ENCODE results near the gene PNLIP.

PNLIP gene

GRCh38 chr10:116548301-116548700 lies 2.6 kb downstream of the PNLIP start:
- no peak overlapping the region for H3K4me3 Mint-ChIP-seq
- DNase-seq (ENCODE audit: low spot score) = no peak

GRCh38 chr10:116553378-116553980 lies 7.7 kb downstream of the PNLIP start:
- no peaks in the 10 kb centered on the region for H3K27me3 Mint-ChIP-seq (ENCODE audit: low read depth)
- H3K4me3 Mint-ChIP-seq = no peak overlapping the region
- H3K9me3 Mint-ChIP-seq = no peaks in the 10 kb centered on the region
- no peaks in the 10 kb centered on the region for H3K4me1 Mint-ChIP-seq (ENCODE audit: low read depth)
- DNase-seq (ENCODE audit: low spot score) = no peak
- no peak overlapping the region for H3K27ac Mint-ChIP-seq
- H3K36me3 Mint-ChIP-seq (ENCODE audit: low read depth) = no peaks in the 10 kb centered on the region

More at GRCh38 chr10:116548301-116548700, 2.6 kb downstream of the PNLIP start:
- no peaks in the 10 kb centered on the region for H3K9me3 Mint-ChIP-seq
- H3K36me3 Mint-ChIP-seq (ENCODE audit: low read depth) = no peaks in the 10 kb centered on the region
- no peaks in the 10 kb centered on the region for H3K4me1 Mint-ChIP-seq (ENCODE audit: low read depth)
- no peak overlapping the region for H3K27ac Mint-ChIP-seq
- H3K27me3 Mint-ChIP-seq (ENCODE audit: low read depth) = no peaks in the 10 kb centered on the region

- no peaks in the 10 kb centered on the region for H3K4me1 Mint-ChIP-seq (ENCODE audit: low read depth)
- DNase-seq (ENCODE audit: low spot score) = no peak
- no peaks in the 10 kb centered on the region for H3K9me3 Mint-ChIP-seq
- no peak overlapping the region for H3K4me3 Mint-ChIP-seq
- H3K27ac Mint-ChIP-seq = no peak overlapping the region
- H3K27me3 Mint-ChIP-seq (ENCODE audit: low read depth) = no peaks in the 10 kb centered on the region
- H3K36me3 Mint-ChIP-seq (ENCODE audit: low read depth) = no peaks in the 10 kb centered on the region
Observed at GRCh38 chr10:116554628-116555027, 8.9 kb downstream of the PNLIP start.

- H3K4me3 Mint-ChIP-seq = no peak overlapping the region
- no peaks in the 10 kb centered on the region for H3K36me3 Mint-ChIP-seq (ENCODE audit: low read depth)
- no peaks in the 10 kb centered on the region for H3K4me1 Mint-ChIP-seq (ENCODE audit: low read depth)
- no peak for DNase-seq (ENCODE audit: low spot score)
- no peak overlapping the region for H3K27ac Mint-ChIP-seq
- no peaks in the 10 kb centered on the region for H3K9me3 Mint-ChIP-seq
- H3K27me3 Mint-ChIP-seq (ENCODE audit: low read depth) = no peaks in the 10 kb centered on the region
Observed at GRCh38 chr10:116555880-116556279, 10.1 kb downstream of the PNLIP start.

- H3K4me1 Mint-ChIP-seq (ENCODE audit: low read depth) = no peaks in the 10 kb centered on the region
- no peak overlapping the region for H3K4me3 Mint-ChIP-seq
- H3K36me3 Mint-ChIP-seq (ENCODE audit: low read depth) = no peaks in the 10 kb centered on the region
- no peaks in the 10 kb centered on the region for H3K27me3 Mint-ChIP-seq (ENCODE audit: low read depth)
- H3K27ac Mint-ChIP-seq = no peak overlapping the region
- DNase-seq (ENCODE audit: low spot score) = no peak
- H3K9me3 Mint-ChIP-seq = no peaks in the 10 kb centered on the region
Observed at GRCh38 chr10:116557305-116557880, 11.7 kb downstream of the PNLIP start.

GRCh38 chr10:116565534-116565933 lies 19.8 kb downstream of the PNLIP start:
- Mint-ChIP-seq H3K27ac (no peak overlapping the region), H3K27me3 (ENCODE audit: low read depth) (no peaks in the 10 kb centered on the region)

GRCh38 chr10:116566932-116567331 lies 21.2 kb downstream of the PNLIP start:
- no peaks in the 10 kb centered on the region for H3K9me3 Mint-ChIP-seq
- no peaks in the 10 kb centered on the region for H3K4me1 Mint-ChIP-seq (ENCODE audit: low read depth)
- no peak overlapping the region for H3K4me3 Mint-ChIP-seq
- H3K27me3 Mint-ChIP-seq (ENCODE audit: low read depth) = no peaks in the 10 kb centered on the region
- no peak overlapping the region for H3K27ac Mint-ChIP-seq
- H3K36me3 Mint-ChIP-seq (ENCODE audit: low read depth) = no peaks in the 10 kb centered on the region
- DNase-seq (ENCODE audit: low spot score) = no peak

More at GRCh38 chr10:116565534-116565933, 19.8 kb downstream of the PNLIP start:
- no peak for DNase-seq (ENCODE audit: low spot score)
- no peak overlapping the region for H3K4me3 Mint-ChIP-seq
- no peaks in the 10 kb centered on the region for H3K4me1 Mint-ChIP-seq (ENCODE audit: low read depth)
- H3K36me3 Mint-ChIP-seq (ENCODE audit: low read depth) = no peaks in the 10 kb centered on the region
- H3K9me3 Mint-ChIP-seq = no peaks in the 10 kb centered on the region

- H3K4me3 Mint-ChIP-seq = no peak overlapping the region
- H3K36me3 Mint-ChIP-seq (ENCODE audit: low read depth) = no peaks in the 10 kb centered on the region
- H3K9me3 Mint-ChIP-seq = no peaks in the 10 kb centered on the region
- no peaks in the 10 kb centered on the region for H3K27me3 Mint-ChIP-seq (ENCODE audit: low read depth)
- DNase-seq (ENCODE audit: low spot score) = no peak
- H3K27ac Mint-ChIP-seq = no peak overlapping the region
- no peaks in the 10 kb centered on the region for H3K4me1 Mint-ChIP-seq (ENCODE audit: low read depth)
Observed at GRCh38 chr10:116567335-116567734, 21.6 kb downstream of the PNLIP start.

GRCh38 chr10:116574797-116575196 lies 29.1 kb downstream of the PNLIP start:
- H3K9me3 Mint-ChIP-seq = no peaks in the 10 kb centered on the region
- no peaks in the 10 kb centered on the region for H3K36me3 Mint-ChIP-seq (ENCODE audit: low read depth)
- no peaks in the 10 kb centered on the region for H3K4me1 Mint-ChIP-seq (ENCODE audit: low read depth)
- H3K4me3 Mint-ChIP-seq = no peak overlapping the region
- DNase-seq (ENCODE audit: low spot score) = no peak
- H3K27ac Mint-ChIP-seq = no peak overlapping the region
- H3K27me3 Mint-ChIP-seq (ENCODE audit: low read depth) = no peaks in the 10 kb centered on the region

- no peaks in the 10 kb centered on the region for H3K27me3 Mint-ChIP-seq (ENCODE audit: low read depth)
- DNase-seq (ENCODE audit: low spot score) = no peak
- H3K4me1 Mint-ChIP-seq (ENCODE audit: low read depth) = no peaks in the 10 kb centered on the region
- H3K9me3 Mint-ChIP-seq = no peaks in the 10 kb centered on the region
- no peak overlapping the region for H3K4me3 Mint-ChIP-seq
- H3K27ac Mint-ChIP-seq = no peak overlapping the region
- no peaks in the 10 kb centered on the region for H3K36me3 Mint-ChIP-seq (ENCODE audit: low read depth)
Observed at GRCh38 chr10:116587878-116588591, 42.3 kb downstream of the PNLIP start.

- no peak overlapping the region for H3K4me3 Mint-ChIP-seq
- H3K36me3 Mint-ChIP-seq (ENCODE audit: low read depth) = no peaks in the 10 kb centered on the region
- H3K4me1 Mint-ChIP-seq (ENCODE audit: low read depth) = no peaks in the 10 kb centered on the region
- no peaks in the 10 kb centered on the region for H3K27me3 Mint-ChIP-seq (ENCODE audit: low read depth)
- DNase-seq (ENCODE audit: low spot score) = no peak
- H3K27ac Mint-ChIP-seq = no peak overlapping the region
- no peaks in the 10 kb centered on the region for H3K9me3 Mint-ChIP-seq
Observed at GRCh38 chr10:116588995-116589394, 43.3 kb downstream of the PNLIP start.

- no peak for DNase-seq (ENCODE audit: low spot score)
- Mint-ChIP-seq H3K36me3 (ENCODE audit: low read depth) (no peaks in the 10 kb centered on the region), H3K27me3 (ENCODE audit: low read depth) (no peaks in the 10 kb centered on the region), H3K9me3 (no peaks in the 10 kb centered on the region), H3K4me3 (no peak overlapping the region), H3K4me1 (ENCODE audit: low read depth) (no peaks in the 10 kb centered on the region), H3K27ac (no peak overlapping the region)
Observed at GRCh38 chr10:116589926-116590325, 44.2 kb downstream of the PNLIP start.

GRCh38 chr10:116590590-116591444 lies 45.1 kb downstream of the PNLIP start, which contains the start of gene PNLIPRP1:
TSS of gene PNLIPRP1 (plus strand) at chr10:116590959. CDS start at chr10:116591130, 171 bp downstream.
- Mint-ChIP-seq H3K9me3 (no peaks in the 10 kb centered on the region), H3K4me3 (no peak within 1 kb of the TSS), H3K4me1 (ENCODE audit: low read depth) (no peaks in the 10 kb centered on the region), H3K36me3 (ENCODE audit: low read depth) (no peaks in the 10 kb centered on the region), H3K27me3 (ENCODE audit: low read depth) (no peaks in the 10 kb centered on the region), H3K27ac (no peak within 1 kb of the TSS)
- DNase-seq (ENCODE audit: low spot score) = no peak
